ENCODE data around the gene VPS8. TPM values are rescaled to one million over a fixed set of nuclear protein-coding genes. Genes with fewer than 3 reads are reported as not detected.

The VPS8 gene
- total and polyA plus RNA-seq, 9 of the 15 experiments (the other 6 are each of a cell fraction or from before 2014, with no cell fraction given) = 7.2 to 41.0 (median 28.3) TPM

GRCh38 chr3:185029086-185029485 is 217.1 kb downstream of the VPS8 start:
- H3K4me2 ChIP-seq (ENCODE audit: insufficient read depth, low read length) = no peak overlapping the region
- ChIA-PET POLR2A (no interaction called here), CTCF (ENCODE audit: low intra/inter-chr PET ratio) (no interaction called here)
- no peaks in the 10 kb centered on the region for H4K20me1 ChIP-seq (replicated peaks; ENCODE audit: control insufficient read depth, insufficient read depth, low read length)
- 0 out of 3 replicates have a peak, but pooled peaks cover 3% of the 10 kb centered on the region for H3K36me3 ChIP-seq (ENCODE audit: control insufficient read depth, insufficient read depth, low read length)
- H3K9me3 ChIP-seq (replicated peaks; ENCODE audit: control insufficient read depth, insufficient read depth, low read depth, low read length) = no peaks in the 10 kb centered on the region
- BruUV-seq (replicated peaks) = no TSS peak
- H3K4me1 ChIP-seq (replicated peaks in 1 of 2; ENCODE audit: control insufficient read depth in 2 of 2, insufficient read depth in 2 of 2, low read length in 2 of 2) = peaks cover 0 to 12% of the 10 kb centered on the region in 2 experiments; a peak in 3 of 5 replicates
- DNase-seq (ENCODE audit: extremely low read depth in 1 of 4, low spot score in 3 of 4) = no peak
- no peak for ATAC-seq
- H2AFZ ChIP-seq (ENCODE audit: low read depth, low read length) = no peak overlapping the region
- no peak for FAIRE-seq
- no peak overlapping the region for H3K27ac ChIP-seq (ENCODE audit: extremely low read depth, low read depth, low read length)
- no peaks in the 10 kb centered on the region for H3K27me3 ChIP-seq (ENCODE audit: control insufficient read depth in 2 of 2, insufficient read depth in 2 of 2, low read length in 2 of 2)
- H3K9me1 ChIP-seq (ENCODE audit: control insufficient read depth, insufficient read depth, low read length) = no peaks in the 10 kb centered on the region
- TF ChIP-seq FUS (optimal IDR thresholded peaks at IDR 0.05; ENCODE audit: low read depth, low read length) (no peak), CEBPB (tag; IDR thresholded peaks at IDR 0.05) (no peak), NUFIP1 (IDR thresholded peaks at IDR 0.05; ENCODE audit: partially characterized antibody) (no peak), SUPT5H (IDR thresholded peaks at IDR 0.05) (no peak), GTF2B (IDR thresholded peaks at IDR 0.05; ENCODE audit: extremely low read depth, insufficient read length) (no peak), POLR2AphosphoS5 (IDR thresholded peaks at IDR 0.05; ENCODE audit: control insufficient read depth, insufficient read depth, low read depth, low read length) (no peak), ZBTB43 (CRISPR knock-in tag; IDR thresholded peaks at IDR 0.05) (no peak)
- intact Hi-C loops (cut with micrococcal nuclease) = no loop called here
- no peaks in the 10 kb centered on the region for H3K79me2 ChIP-seq (ENCODE audit: control insufficient read depth, insufficient read depth, low read length)
- in situ Hi-C loops (cut with MboI) = no loop called here
- no peak overlapping the region for H3K9ac ChIP-seq (ENCODE audit: insufficient read depth in 1 of 2, low read depth in 2 of 2, low read length in 2 of 2)
- 92% methylated on average over 1 of the region's 1 CpG for WGBS (ENCODE audit: insufficient coverage, low coverage, missing lambda C conversion rate)
- H3K4me3 ChIP-seq = no peak overlapping the region

Data from K562 (cell line).